Aorta (tissue), 5 donors: ENCODE results near the gene DDX23. TPM values are rescaled to one million over a fixed set of nuclear protein-coding genes. Genes with fewer than 3 reads are reported as not detected.

Source experiments
- ATAC-seq: fragments of 200-7000 bp; cut with Tn5 transposase; one replicate; pipeline ENCODE4 v1.9.1; 2022; ENCODE audit warnings: moderate library complexity; ENCODE audit not compliant: low FRiP score
- DNase-seq, 2 donors: peaks; one replicate each; pipeline ENCODE4 v3.0.0-alpha.2; 2020
- H3K27ac ChIP-seq, 2 donors: one replicate each; pipeline ENCODE4 v1.5.1; 2013; ENCODE audit warnings: low read length in 2 of 2, mild to moderate bottlenecking in 2 of 2, moderate library complexity in 2 of 2, control low read depth in 1 of 2, inconsistent platforms in 1 of 2, low read depth in 1 of 2
- H3K27me3 ChIP-seq, 2 donors: one replicate each; pipeline ENCODE4 v1.6.1; 2013; ENCODE audit warnings: control low read depth in 1 of 2, low read length in 1 of 2, mild to moderate bottlenecking in 1 of 2, moderate library complexity in 1 of 2; ENCODE audit not compliant: insufficient read depth in 2 of 2, control insufficient read depth in 1 of 2
- H3K36me3 ChIP-seq, 2 donors: one replicate each; pipeline ENCODE4 v1.6.1; 2013; ENCODE audit warnings: control low read depth in 1 of 2, low read length in 1 of 2, mild to moderate bottlenecking in 1 of 2; ENCODE audit not compliant: insufficient read depth in 2 of 2, control insufficient read depth in 1 of 2
- H3K4me1 ChIP-seq, 2 donors: one replicate each; pipeline ENCODE4 v1.6.1; 2013; ENCODE audit warnings: low read length in 2 of 2, control low read depth in 1 of 2, mild to moderate bottlenecking in 1 of 2, moderate library complexity in 1 of 2; ENCODE audit not compliant: insufficient read depth in 2 of 2, control insufficient read depth in 1 of 2
- H3K4me3 ChIP-seq, 2 donors: one replicate each; pipeline ENCODE4 v1.5.1; 2013; ENCODE audit warnings: low read length in 2 of 2, control low read depth in 1 of 2, mild to moderate bottlenecking in 1 of 2
- H3K9me3 ChIP-seq: one replicate; pipeline ENCODE4 v1.6.1; 2013; ENCODE audit warnings: mild to moderate bottlenecking, low read length; ENCODE audit not compliant: control insufficient read depth
- WGBS, 2 donors: extraction: QIAGEN DNeasy Blood & Tissue Kit; methylation state at CpG; one replicate each; pipeline ENCODE4 v1.1.7; 2013; 5-methylcytosine and 5-hydroxymethylcytosine counted together
- intact Hi-C, 2 donors: fragments of 100-400 bp; cut with DNase I; formaldehyde crosslinking; loops; one replicate each; pipeline versions ENCODE4 v1.14.2 to v1.15.0; 2022
- long read RNA-seq, 2 donors: library from polyadenylated mRNA; unstranded; transcript quantifications; one replicate each; pipeline ENCODE4 v2.0.0, GENCODE V29; 2020 to 2021
- polyA plus RNA-seq, 2 donors: library from polyadenylated mRNA; stranded (reverse); fragments of 200-250 nt; gene quantifications; one replicate each; pipeline ENCODE4 v1.2.3, GENCODE V29; 2013
- total RNA-seq, 2 donors: library from RNA; stranded (reverse); fragmentation: NEBNext Ultra II Directional; extraction: Animal tissue kit (Norgen Biotek cat#: 25700); gene quantifications; one replicate each; pipeline ENCODE4 v1.2.1, GENCODE V29; 2021
- donor health status: healthy with polysubstance abuse.
- donor health status: Bipolar disorder and iron deficiency.
- donor health status: DM: no; HTN: no; CAD: no.
- donor health status: DM: no; HTN: no; CAD: no.
- donor health status: DM: yes; HTN: yes; CAD: no.

DDX23 gene
- total RNA-seq (10 to 100 TPM; 52.2 to 77.2 TPM), polyA plus RNA-seq (10 to 100 TPM; 25.9 to 48.1 TPM)
- long read RNA-seq, donor 1, transcript DDX23-201 (17 exons, 3,248 nt) = major isoform, 23 of 50 reads
- long read RNA-seq, donor 1, partial matches to known transcripts = 19 of 50 reads
- long read RNA-seq, donor 1, other reads (novel, unspliced or antisense) = 6 of 50 reads
- long read RNA-seq, donor 2, transcript DDX23-201 (17 exons, 3,248 nt) = major isoform, 15 of 28 reads
- long read RNA-seq, donor 2, partial matches to known transcripts = 9 of 28 reads
- long read RNA-seq, donor 2, other reads (novel, unspliced or antisense) = 4 of 28 reads

GRCh38 chr12:48851883-48852733 is at the start of gene DDX23:
Gene DDX23 (minus strand): TSS chr12:48852163. CDS start chr12:48845782, 6,381 bp downstream.
- no peaks in the 10 kb centered on the region for H3K9me3 ChIP-seq
- peak within 1 kb of the TSS; percentile 81 to 83 for H3K4me3 ChIP-seq
- H3K4me1 ChIP-seq = no peaks in the 10 kb centered on the region
- ATAC-seq = peak; percentile 99
- whole genome bisulfite sequencing, 2 donors = 0% methylated on average over 53 of the region's 53 CpGs
- no peaks in the 10 kb centered on the region for H3K27me3 ChIP-seq
- intact Hi-C loops = loop anchor here (2.0 to 10.0 kb wide), 5 partner anchors 39 to 143 kb away; partner anchors contain the start of gene DDN (in 1 of the 2)
- H3K36me3 ChIP-seq = no peaks in the 10 kb centered on the region
- H3K27ac ChIP-seq = peak within 1 kb of the TSS in 1 of 2 donors; percentile 82
- DNase-seq = peak; percentile 96 to 97

- Histone ChIP-seq H3K4me3 (no peak overlapping the region), H3K9me3 (no peaks in the 10 kb centered on the region), H3K27ac (no peak overlapping the region), H3K4me1 (no peaks in the 10 kb centered on the region), H3K36me3 (no peaks in the 10 kb centered on the region), H3K27me3 (no peaks in the 10 kb centered on the region)
- DNase-seq (no peak), ATAC-seq (no peak)
- intact Hi-C loops = no loop called here
- WGBS, 2 donors = 83 to 87% methylated on average over 2 of the region's 2 CpGs
Measured at GRCh38 chr12:48901278-48901677, 49.3 kb upstream of the DDX23 start.

GRCh38 chr12:48899651-48900050 is 47.7 kb upstream of the DDX23 start:
- no peak overlapping the region for H3K4me3 ChIP-seq
- 74 to 81% methylated on average over 2 of the region's 2 CpGs for WGBS, 2 donors
- H3K9me3 ChIP-seq = no peaks in the 10 kb centered on the region
- no peaks in the 10 kb centered on the region for H3K36me3 ChIP-seq
- no peaks in the 10 kb centered on the region for H3K27me3 ChIP-seq
- H3K27ac ChIP-seq = no peak overlapping the region
- H3K4me1 ChIP-seq = no peaks in the 10 kb centered on the region
- intact Hi-C loops = no loop called here
- DNase-seq = no peak
- no peak for ATAC-seq

DNA sequence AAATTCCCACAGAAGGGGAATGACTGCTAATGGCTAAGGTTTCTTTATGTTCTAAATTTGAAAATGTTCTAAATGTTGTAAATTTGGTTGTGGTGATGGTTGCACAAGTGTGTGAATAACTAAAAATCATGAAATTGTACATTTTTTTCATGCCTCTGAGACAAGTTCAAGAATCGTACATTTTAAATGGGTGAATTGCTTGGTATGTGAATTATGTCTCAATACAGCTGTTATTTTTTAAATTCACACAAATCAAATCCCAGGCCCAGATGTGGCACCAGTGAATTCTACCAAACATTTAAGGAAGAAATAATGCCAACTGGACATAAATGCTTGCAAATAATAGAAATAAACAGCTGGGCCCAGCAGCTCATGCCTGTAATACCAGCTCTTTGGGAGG is 42.3 kb upstream of the DDX23 start:
- H3K27ac ChIP-seq = no peak overlapping the region
- H3K36me3 ChIP-seq = no peaks in the 10 kb centered on the region
- no peaks in the 10 kb centered on the region for H3K4me1 ChIP-seq
- no peaks in the 10 kb centered on the region for H3K9me3 ChIP-seq
- DNase-seq (no peak), ATAC-seq (no peak)
- 45 to 46% methylated on average over 1 of the region's 1 CpG for WGBS, 2 donors
- intact Hi-C loops = no loop called here
- no peaks in the 10 kb centered on the region for H3K27me3 ChIP-seq
- H3K4me3 ChIP-seq = no peak overlapping the region

GRCh38 chr12:48890657-48891418 is 38.9 kb upstream of the DDX23 start:
- Histone ChIP-seq H3K27me3 (no peaks in the 10 kb centered on the region), H3K4me1 (no peaks in the 10 kb centered on the region), H3K36me3 (no peaks in the 10 kb centered on the region), H3K27ac (no peak overlapping the region), H3K4me3 (peak overlapping the region in 1 of 2 donors; percentile 12), H3K9me3 (no peaks in the 10 kb centered on the region)
- peak; percentile 85 to 95 for DNase-seq
- intact Hi-C loops = loop anchor here (1.0 to 2.0 kb wide), 2 partner anchors 38 kb away; partner anchors contain the start of gene DDX23 (in 1 of the 2)
- ATAC-seq = peak; percentile 95
- 3 to 4% methylated on average over 37 of the region's 37 CpGs for WGBS, 2 donors

GRCh38 chr12:48889679-48890078 is 37.7 kb upstream of the DDX23 start:
- H3K27ac ChIP-seq = no peak overlapping the region
- intact Hi-C loops = loop anchor here (1.0 to 2.0 kb wide), 2 partner anchors 36 to 37 kb away; partner anchors contain the start of gene DDX23 (in 1 of the 2)
- ATAC-seq (no peak), DNase-seq (peak in 1 of 2 donors; percentile 25)
- 84 to 88% methylated on average over 3 of the region's 3 CpGs for WGBS, 2 donors
- H3K4me1 ChIP-seq = no peaks in the 10 kb centered on the region
- no peaks in the 10 kb centered on the region for H3K36me3 ChIP-seq
- no peaks in the 10 kb centered on the region for H3K9me3 ChIP-seq
- no peak overlapping the region for H3K4me3 ChIP-seq
- H3K27me3 ChIP-seq = no peaks in the 10 kb centered on the region

DNA sequence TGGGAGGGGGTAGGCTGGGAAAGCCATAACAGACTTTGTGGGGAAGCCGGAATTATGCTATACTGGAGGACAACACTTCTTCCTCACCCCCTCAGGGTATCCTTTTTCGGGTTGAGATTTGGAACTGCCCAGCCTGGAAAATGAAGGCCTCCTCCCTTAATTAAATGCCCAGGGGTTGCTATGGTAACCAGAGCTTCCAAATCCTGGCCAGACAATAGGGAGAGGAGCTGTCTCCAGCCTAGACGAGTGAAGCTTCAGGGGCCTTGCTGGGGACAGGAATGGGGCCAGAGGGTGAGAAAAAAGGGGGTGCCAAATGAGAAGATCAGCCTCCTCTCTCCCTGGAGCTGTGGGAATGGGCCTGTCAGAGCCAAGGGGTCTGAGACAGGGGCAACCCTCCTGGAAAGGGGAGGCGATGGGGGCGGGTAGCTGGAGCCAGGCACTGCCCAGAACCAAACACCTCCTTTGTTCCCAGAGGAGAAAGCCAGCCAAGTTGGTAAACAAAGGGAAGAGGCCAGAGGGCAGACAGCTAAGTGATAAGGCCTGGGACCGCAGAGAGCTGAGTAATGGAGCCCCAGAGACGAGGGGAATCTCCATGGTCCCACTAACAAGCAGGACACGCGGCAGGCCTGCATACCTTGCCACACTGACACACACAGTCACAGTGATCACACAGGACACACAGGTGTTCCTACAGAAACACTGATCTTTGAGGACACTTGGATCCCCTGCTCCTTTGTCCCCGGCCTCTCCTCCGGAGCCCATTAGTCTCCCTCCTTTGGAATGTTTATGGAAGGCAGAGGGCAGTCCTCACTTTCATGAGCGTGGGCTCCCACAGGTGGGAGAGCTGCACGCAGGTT is 31.6 kb upstream of the DDX23 start:
- no peak for ATAC-seq
- no peaks in the 10 kb centered on the region for H3K27me3 ChIP-seq
- no peaks in the 10 kb centered on the region for H3K9me3 ChIP-seq
- peak in 1 of 2 donors; percentile 57 for DNase-seq
- intact Hi-C loops = no loop called here
- no peaks in the 10 kb centered on the region for H3K36me3 ChIP-seq
- 77 to 80% methylated on average over 13 of the region's 13 CpGs for WGBS, 2 donors
- no peak overlapping the region for H3K4me3 ChIP-seq
- H3K27ac ChIP-seq = no peak overlapping the region
- no peaks in the 10 kb centered on the region for H3K4me1 ChIP-seq

DNA sequence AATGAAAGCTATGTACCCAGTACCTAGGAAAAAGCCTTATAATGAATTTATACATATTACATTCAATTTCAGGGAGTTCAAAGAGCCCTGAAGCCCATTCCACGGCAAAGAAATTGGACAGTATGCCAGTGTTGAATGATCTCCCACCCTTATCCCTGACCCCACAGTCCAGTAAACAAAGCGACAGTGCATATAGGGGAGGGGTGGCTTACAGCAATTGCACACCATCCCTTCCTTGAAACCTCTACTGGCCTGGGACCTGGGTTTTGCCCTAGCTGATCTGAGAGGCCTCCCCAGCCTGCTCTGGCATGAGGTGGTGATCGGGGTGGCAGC is 31.0 kb upstream of the DDX23 start:
- no peak overlapping the region for H3K4me3 ChIP-seq
- 87 to 95% methylated on average over 3 of the region's 3 CpGs for WGBS, 2 donors
- no peak for DNase-seq
- H3K9me3 ChIP-seq = no peaks in the 10 kb centered on the region
- ATAC-seq = no peak
- H3K27me3 ChIP-seq = no peaks in the 10 kb centered on the region
- H3K36me3 ChIP-seq = no peaks in the 10 kb centered on the region
- H3K4me1 ChIP-seq = no peaks in the 10 kb centered on the region
- intact Hi-C loops = no loop called here
- no peak overlapping the region for H3K27ac ChIP-seq
